Hematopoietic multipotent progenitor cell (in vitro differentiated cells): ENCODE measurements around the gene NLRC5. TPM values are rescaled to one million over a fixed set of nuclear protein-coding genes. Genes with fewer than 3 reads are reported as not detected.

Experiments
- DNase-seq, 3 donors: peaks; one replicate each; pipeline ENCODE4 v3.0.0-alpha.2; 2011 to 2015; ENCODE audit warnings: low read depth in 2 of 3, low spot score in 2 of 3
- total RNA-seq: library from RNA; depleted of rRNA; stranded (reverse); fragments of >200 nt; gene quantifications from one replicate; pipeline ENCODE4 v1.2.3, GENCODE V29; 2012

NLRC5 gene
- total RNA-seq, 1 donor, result 78.1 TPM

- DNase-seq, result no peak
Measured at GRCh38 chr16:57115168-57115513, 125.8 kb downstream of the NLRC5 start.

- DNase-seq, result no peak
Measured at GRCh38 chr16:57115514-57116182, 126.3 kb downstream of the NLRC5 start.

- no peak for DNase-seq
Measured at GRCh38 chr16:57118461-57119084, 129.2 kb downstream of the NLRC5 start.

GRCh38 chr16:57123216-57123973, 134.0 kb downstream of the NLRC5 start:
- DNase-seq, result no peak

- DNase-seq, result no peak
Measured at GRCh38 chr16:57123974-57124674, 134.8 kb downstream of the NLRC5 start.

GRCh38 chr16:57125376-57125775, 136.0 kb downstream of the NLRC5 start:
- DNase-seq, result no peak

GRCh38 chr16:57125969-57126368, 136.6 kb downstream of the NLRC5 start:
- no peak for DNase-seq

- no peak for DNase-seq
Measured at GRCh38 chr16:57126411-57126810, 137.1 kb downstream of the NLRC5 start.

GRCh38 chr16:57127037-57127763, 137.8 kb downstream of the NLRC5 start:
- no peak for DNase-seq

- no peak for DNase-seq
Measured at GRCh38 chr16:57127836-57128235, 138.5 kb downstream of the NLRC5 start.

- DNase-seq, result peak in 2 of 3 donors; percentile 37 to 45
Measured at GRCh38 chr16:57128771-57129389, 139.5 kb downstream of the NLRC5 start.

- DNase-seq, result no peak
Measured at GRCh38 chr16:57130950-57131321, 141.6 kb downstream of the NLRC5 start.

GRCh38 chr16:57131351-57131970, 142.1 kb downstream of the NLRC5 start:
- no peak for DNase-seq

GRCh38 chr16:57132470-57132869, 143.1 kb downstream of the NLRC5 start:
- DNase-seq, result no peak

- DNase-seq, result no peak
Measured at GRCh38 chr16:57133031-57133430, 143.7 kb downstream of the NLRC5 start.

Other genes with a start within 250 kb of the NLRC5 start
- gene SLC12A3, start 124.3 kb upstream of the NLRC5 start, total RNA-seq, result not detected
- gene HERPUD1, start 57.4 kb upstream of the NLRC5 start, total RNA-seq, result 52.2 TPM
- 2.2 TPM for gene CETP, start 27.6 kb upstream of the NLRC5 start, total RNA-seq
- 33.1 TPM for gene CPNE2, start 103.0 kb downstream of the NLRC5 start, total RNA-seq
- gene PSME3IP1, start 196.5 kb downstream of the NLRC5 start, total RNA-seq, result 48.5 TPM
- gene RSPRY1, start 196.8 kb downstream of the NLRC5 start, total RNA-seq, result 28.3 TPM